DMS114 treated with DMSO at 0.1 percent for 48 hours (cell line): ENCODE measurements around the gene C1orf87.

Experiments
- DNase-seq: peaks from one replicate; lab custom pipeline; 2025; ENCODE audit not compliant: unreplicated experiment; lab: John Stamatoyannopoulos, UW

C1orf87 gene

GRCh38 chr1:60073605-60074278 lies at the start of gene C1orf87:
Gene C1orf87 (minus strand): TSS chr1:60073770. CDS start chr1:60072643, 1,127 bp downstream.
- no peak for DNase-seq

GRCh38 chr1:60118085-60118484 lies 44.5 kb upstream of the C1orf87 start:
- no peak for DNase-seq

- no peak for DNase-seq
Observed at GRCh38 chr1:60114745-60115318, 41.3 kb upstream of the C1orf87 start.

GRCh38 chr1:60113596-60113995 lies 40.0 kb upstream of the C1orf87 start:
- DNase-seq = no peak

GRCh38 chr1:60113028-60113427 lies 39.5 kb upstream of the C1orf87 start:
- DNase-seq = no peak

GRCh38 chr1:60111716-60112115 lies 38.1 kb upstream of the C1orf87 start:
- no peak for DNase-seq

GRCh38 chr1:60111118-60111517 lies 37.5 kb upstream of the C1orf87 start:
- no peak for DNase-seq

- DNase-seq = no peak
Observed at GRCh38 chr1:60108196-60108595, 34.6 kb upstream of the C1orf87 start.

GRCh38 chr1:60103186-60103585 lies 29.6 kb upstream of the C1orf87 start:
- DNase-seq = no peak

- no peak for DNase-seq
Observed at GRCh38 chr1:60102267-60103061, 28.9 kb upstream of the C1orf87 start.

- DNase-seq = no peak
Observed at GRCh38 chr1:60101516-60101915, 27.9 kb upstream of the C1orf87 start.

- no peak for DNase-seq
Observed at GRCh38 chr1:60091195-60091715, 17.7 kb upstream of the C1orf87 start.

GRCh38 chr1:60090655-60091054 lies 17.1 kb upstream of the C1orf87 start:
- no peak for DNase-seq

- DNase-seq = no peak
Observed at GRCh38 chr1:60088620-60089155, 15.1 kb upstream of the C1orf87 start.

GRCh38 chr1:60087681-60088080 lies 14.1 kb upstream of the C1orf87 start:
- no peak for DNase-seq

- no peak for DNase-seq
Observed at GRCh38 chr1:60078182-60078581, 4.6 kb upstream of the C1orf87 start.

- DNase-seq = no peak
Observed at GRCh38 chr1:60071296-60071695, 2.3 kb downstream of the C1orf87 start.

- DNase-seq = no peak
Observed at GRCh38 chr1:60069691-60070090, 3.9 kb downstream of the C1orf87 start.

GRCh38 chr1:60068393-60069045 lies 5.1 kb downstream of the C1orf87 start:
- DNase-seq = no peak

GRCh38 chr1:60066001-60066400 lies 7.6 kb downstream of the C1orf87 start:
- DNase-seq = no peak

- no peak for DNase-seq
Observed at GRCh38 chr1:60065199-60065598, 8.4 kb downstream of the C1orf87 start.
